Endothelial cell of umbilical vein (primary cell): ENCODE results near the gene CBL. TPM values are rescaled to one million over a fixed set of nuclear protein-coding genes. Genes with fewer than 3 reads are reported as not detected.

ENCODE experiments used
- BruUV-seq: library from RNA; stranded (reverse); fragments of 400-500 nt; replicated peaks from 2 replicates; lab custom pipeline; 2021; lab: Mats Ljungman, UMichigan
- CTCF ChIA-PET: fragments of 300-600, 350-600 bp; sonication (Branson Sonifier 250); formaldehyde crosslinking; loops from one replicate; lab custom pipeline; 2021; ENCODE audit warnings: antibody characterized with exemption, inconsistent platforms; lab: Charles Lee
- POLR2A ChIA-PET: fragments of 300-600, 350-600 bp; sonication (Branson Sonifier 250); formaldehyde crosslinking; loops from one replicate; lab custom pipeline; 2021; ENCODE audit warnings: antibody characterized with exemption, inconsistent platforms; lab: Charles Lee
- DNase-seq: peaks from one replicate; pipeline ENCODE4 v3.0.0-alpha.2; 2011; ENCODE audit warnings: low read depth, low spot score
- FAIRE-seq: peaks from 2 replicates; lab custom pipeline; 2011; peaks lifted over from hg19 to GRCh38; lab: Jason Lieb, UNC
- H2AFZ ChIP-seq: 2 replicates; pipeline ENCODE4 v1.6.0; 2012; ENCODE audit warnings: low read depth, low read length, control low read depth, inconsistent platforms
- H3K27ac ChIP-seq: 2 replicates; pipeline ENCODE4 v1.5.1; 2011; ENCODE audit warnings: low read depth, mild to moderate bottlenecking, control low read depth, low read length, moderate library complexity; ENCODE audit not compliant: insufficient read depth
- H3K27me3 ChIP-seq, 2 experiments: 2 replicates each; pipeline versions ENCODE4 v1.6.0 to v1.6.1; 2011; ENCODE audit warnings: low read length in 2 of 2, mixed read lengths in 1 of 2; ENCODE audit not compliant: control insufficient read depth in 2 of 2, insufficient read depth in 2 of 2
- H3K36me3 ChIP-seq, 2 experiments: 2 replicates in 1 of 2; 3 replicates in 1 of 2; pipeline ENCODE4 v1.5.1; 2011; ENCODE audit warnings: low read length in 2 of 2, mild to moderate bottlenecking in 1 of 2, moderate library complexity in 1 of 2; ENCODE audit not compliant: control insufficient read depth in 2 of 2, insufficient read depth in 2 of 2; ENCODE audit errors: extremely low read depth in 1 of 2
- H3K4me1 ChIP-seq: 3 replicates; pipeline ENCODE4 v1.5.1; 2011; ENCODE audit warnings: mild to moderate bottlenecking, low read length; ENCODE audit not compliant: control insufficient read depth, insufficient read depth; ENCODE audit errors: extremely low read depth
- H3K4me2 ChIP-seq: 2 replicates; pipeline ENCODE4 v1.6.1; 2011; ENCODE audit warnings: low read length, control low read depth, mixed read lengths; ENCODE audit not compliant: insufficient read depth
- H3K4me3 ChIP-seq, 3 experiments: fragments of 200-600 bp in 1 of 3; sonication (generic), shearing (Covaris generic) in 1 of 3; replicated peaks in 1 of 3; 2 replicates each; pipeline ENCODE4 v1.5.1; 2011 to 2016; ENCODE audit warnings: control low read depth in 3 of 3, low read length in 3 of 3, mild to moderate bottlenecking in 2 of 3, inconsistent platforms in 1 of 3, low read depth in 1 of 3, moderate library complexity in 1 of 3; ENCODE audit not compliant: insufficient read depth in 1 of 3
- H3K79me2 ChIP-seq: 2 replicates; pipeline ENCODE4 v1.6.0; 2012; ENCODE audit warnings: low read length, inconsistent platforms; ENCODE audit not compliant: control insufficient read depth, insufficient read depth
- H3K9ac ChIP-seq: replicated peaks from 2 replicates; pipeline ENCODE3; 2011; ENCODE audit warnings: low read length, control low read depth; ENCODE audit not compliant: insufficient read depth; ENCODE audit errors: extremely low read depth
- H3K9me1 ChIP-seq: replicated peaks from 3 replicates; pipeline ENCODE4 v1.6.0; 2011; ENCODE audit warnings: mild to moderate bottlenecking, low read length; ENCODE audit not compliant: control insufficient read depth, insufficient read depth; ENCODE audit errors: extremely low read depth
- H3K9me3 ChIP-seq: replicated peaks from 2 replicates; pipeline ENCODE4 v1.5.1; 2012; ENCODE audit warnings: low read length, inconsistent platforms; ENCODE audit not compliant: control insufficient read depth, insufficient read depth
- H4K20me1 ChIP-seq: replicated peaks from 2 replicates; pipeline ENCODE3; 2011; ENCODE audit warnings: mild to moderate bottlenecking, low read length; ENCODE audit not compliant: control insufficient read depth, insufficient read depth; ENCODE audit errors: extremely low read depth
- CTCF ChIP-seq, 2 donors: IDR thresholded peaks; 1 replicate in 1 of 2; 2 replicates in 1 of 2; pipeline ENCODE4 v1.5.1; 2011; ENCODE audit warnings: low read length in 2 of 2, mild to moderate bottlenecking in 2 of 2, moderate library complexity in 2 of 2, control low read depth in 1 of 2, inconsistent platforms in 1 of 2, low read depth in 1 of 2; ENCODE audit not compliant: insufficient read depth in 1 of 2; ENCODE audit errors: extremely low read depth in 1 of 2
- EZH2 ChIP-seq: IDR thresholded peaks from 2 replicates; pipeline ENCODE4 v1.6.1; 2012; ENCODE audit warnings: borderline replicate concordance, low read depth, mild to moderate bottlenecking, moderate library complexity, low read length, inconsistent platforms; ENCODE audit not compliant: severe bottlenecking
- FOS ChIP-seq: IDR thresholded peaks from 2 replicates; pipeline ENCODE4 v1.6.1; 2011; ENCODE audit warnings: mild to moderate bottlenecking, low read length, moderate library complexity, borderline replicate concordance; ENCODE audit not compliant: insufficient read depth
- GATA2 ChIP-seq: IDR thresholded peaks from 2 replicates; pipeline ENCODE4 v1.7.0; 2011; ENCODE audit warnings: low read depth, mild to moderate bottlenecking, moderate library complexity, mixed read lengths, low read length; ENCODE audit not compliant: insufficient read length, insufficient read depth
- JUN ChIP-seq: IDR thresholded peaks from 2 replicates; pipeline ENCODE4 v1.6.1; 2011; ENCODE audit warnings: borderline replicate concordance, low read depth; ENCODE audit not compliant: insufficient read length, insufficient read depth
- MAX ChIP-seq: IDR thresholded peaks from 2 replicates; pipeline ENCODE4 v1.6.1; 2011; ENCODE audit not compliant: insufficient read depth, insufficient read length
- MYC ChIP-seq: IDR thresholded peaks from one replicate; pipeline ENCODE4 v1.6.1; 2011; ENCODE audit warnings: mild to moderate bottlenecking, low read depth, low read length
- POLR2A ChIP-seq: IDR thresholded peaks from 2 replicates; pipeline ENCODE4 v1.6.1; 2012; ENCODE audit warnings: low read depth, mild to moderate bottlenecking, control low read depth, low read length
- POLR2AphosphoS5 ChIP-seq: IDR thresholded peaks from 2 replicates; pipeline ENCODE4 v1.6.1; 2012; ENCODE audit warnings: low read depth, mild to moderate bottlenecking, control low read depth, low read length, moderate library complexity; ENCODE audit not compliant: insufficient read depth
- dilution Hi-C: fragments of 300-500 bp; cut with MboI; formaldehyde crosslinking; loops from one replicate; pipeline ENCODE4 v1.15.0; 2019; ENCODE audit warnings: low sequenced_read_pairs; ENCODE audit not compliant: extremely low pct_ligation_motif_present
- intact Hi-C: fragments of 100-400 bp; cut with micrococcal nuclease; formaldehyde crosslinking; loops from one replicate; pipeline ENCODE4 v1.10.0; 2022
- polyA plus RNA-seq, 4 experiments: library from polyadenylated mRNA; depleted of rRNA in 3 of 4; stranded (reverse) in 3 of 4; unstranded in 1 of 4; fragments of >200 nt; gene quantifications; 2 replicates each; pipeline versions ENCODE4 v1.2.1 to v1.2.3, GENCODE V29; 2011 to 2012; ENCODE audit warnings: missing spikeins in 1 of 4
- total RNA-seq: library from RNA; stranded (reverse); gene quantifications from 2 replicates; pipeline ENCODE4 v1.2.3, GENCODE V29; 2021

Gene CBL
- total and polyA plus RNA-seq, 2 donors (not counting 3 experiments of a cell fraction or from before 2014, with no cell fraction given): 15.5 to 41.5 TPM

GRCh38 chr11:119355091-119355843 lies 149.1 kb downstream of the CBL start:
- FAIRE-seq: peak; percentile 31
- POLR2A ChIA-PET: interaction anchor here (0.9 kb wide), 1 partner anchor 14 kb away, joined by 8 read pairs; the partner anchor contains the start of gene C1QTNF5
- intact Hi-C loops: loop anchor here (10.0 kb wide), 1 partner anchor 860 kb away; the partner anchor contains the start of gene OAF

More at GRCh38 chr11:119355091-119355843, 149.1 kb downstream of the CBL start:
- no peaks in the 10 kb centered on the region for H3K9me1 ChIP-seq
- no peak overlapping the region for H3K4me2 ChIP-seq
- no peak overlapping the region for H3K9ac ChIP-seq
- H2AFZ ChIP-seq: no peak overlapping the region
- dilution Hi-C loops: no loop called here
- no peak overlapping the region for H3K27ac ChIP-seq
- CTCF ChIA-PET: interaction anchor here (0.8 to 4.7 kb wide), 19 partner anchors 9 to 753 kb away, joined by 3 to 154 read pairs (median 6); partner anchors contain the start of genes C1QTNF5, HMBS, MFRP and USP2
- no peaks in the 10 kb centered on the region for H3K27me3 ChIP-seq
- H3K4me3 ChIP-seq: no peak overlapping the region
- DNase-seq: no peak
- H3K36me3 ChIP-seq: no peaks in the 10 kb centered on the region
- H4K20me1 ChIP-seq: no peaks in the 10 kb centered on the region
- no peaks in the 10 kb centered on the region for H3K9me3 ChIP-seq
- TF ChIP-seq POLR2A (no peak), POLR2AphosphoS5 (no peak), MAX (no peak), GATA2 (no peak), MYC (no peak), JUN (no peak), EZH2 (no peak), FOS (no peak), CTCF (IDR thresholded peaks at IDR 0.05; ENCODE audit: extremely low read depth in 1 of 2, insufficient read depth in 1 of 2, low read depth in 1 of 2, low read length in 2 of 2) (no peak)
- peaks cover 5% of the 10 kb centered on the region for H3K4me1 ChIP-seq
- no peaks in the 10 kb centered on the region for H3K79me2 ChIP-seq
- no TSS peak for BruUV-seq
